Suprapubic skin (tissue), 4 donors: ENCODE results near the gene SEL1L. TPM values are rescaled to one million over a fixed set of nuclear protein-coding genes. Genes with fewer than 3 reads are reported as not detected.
A peak's percentile ranks its signal among the peaks of the same experiment; 100 is the strongest.

Experiments
- DNase-seq, 2 donors: peaks; one replicate each; pipeline ENCODE4 v3.0.0-alpha.2; 2019; ENCODE audit warnings: low spot score in 2 of 2
- H3K27ac ChIP-seq: fragments of 200-600 bp; sonication (generic); one replicate; pipeline ENCODE4 v1.5.1; 2019
- H3K27me3 ChIP-seq: fragments of 200-600 bp; sonication (generic); one replicate; pipeline ENCODE4 v1.5.1; 2019
- H3K36me3 ChIP-seq: fragments of 200-600 bp; sonication (generic); one replicate; pipeline ENCODE4 v1.5.1; 2019
- H3K4me1 ChIP-seq: fragments of 200-600 bp; sonication (generic); one replicate; pipeline ENCODE4 v1.5.1; 2019
- H3K4me3 ChIP-seq: fragments of 200-600 bp; sonication (generic); one replicate; pipeline ENCODE4 v1.5.1; 2019; ENCODE audit warnings: mild to moderate bottlenecking
- H3K9me3 ChIP-seq: fragments of 200-600 bp; sonication (generic); one replicate; pipeline ENCODE4 v1.5.1; 2019
- EP300 ChIP-seq: sonication (generic); formaldehyde crosslinking; IDR thresholded peaks from one replicate; pipeline ENCODE4 v1.6.1; 2017; ENCODE audit warnings: antibody characterized with exemption
- POLR2A ChIP-seq, 2 donors: fragments of 450-650 bp; IDR thresholded peaks; one replicate each; pipeline ENCODE4 v1.6.1; 2017; ENCODE audit warnings: antibody characterized with exemption in 2 of 2, mild to moderate bottlenecking in 2 of 2, moderate library complexity in 2 of 2
- POLR2AphosphoS5 ChIP-seq, 3 donors: sonication (generic); formaldehyde crosslinking; IDR thresholded peaks; one replicate each; pipeline ENCODE4 v1.6.1; 2017; ENCODE audit warnings: antibody characterized with exemption in 3 of 3
- WGBS: methylation state at CpG from one replicate; pipeline ENCODE4 v1.1.5; 2018; 5-methylcytosine and 5-hydroxymethylcytosine counted together
- total RNA-seq, 4 donors: library from RNA; depleted of rRNA; stranded (reverse); fragments of >200 nt; gene quantifications; one replicate each; pipeline ENCODE4 v1.1.0, GENCODE V29; 2016
- TF ChIP-seq, protein P1 (sequence below), 2 donors: fragments of 200-600 bp in 1 of 2; fragments of 450-650 bp in 1 of 2; sonication (generic) in 1 of 2; IDR thresholded peaks; one replicate each; pipeline ENCODE4 v1.5.1; 2016 to 2019; ENCODE audit warnings: antibody characterized with exemption in 2 of 2, mild to moderate bottlenecking in 1 of 2, moderate library complexity in 1 of 2

SEL1L gene
- total RNA-seq, 4 donors from 2014 or later: 24.8 to 37.8 (median 35.0) TPM

DNA sequence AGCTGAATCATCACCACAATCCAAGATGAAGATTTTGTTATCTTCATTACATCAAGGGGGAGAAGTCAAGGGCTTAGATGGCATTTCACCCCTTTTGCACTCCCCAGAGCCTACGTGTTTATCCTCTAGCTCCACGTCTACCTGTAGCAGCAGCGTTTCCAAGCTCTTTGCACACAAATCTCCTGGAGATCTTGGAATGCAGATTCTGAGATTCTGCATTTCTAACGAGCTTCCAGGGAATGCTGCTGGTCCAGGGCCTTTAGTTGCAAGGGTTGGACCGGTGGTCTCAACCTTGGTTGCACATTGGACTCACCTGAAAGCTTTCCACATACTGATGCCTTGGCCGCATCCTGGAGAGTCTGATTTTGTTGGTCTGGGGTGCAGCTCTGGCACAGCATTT, 84.1 kb downstream of the SEL1L start:
- Histone ChIP-seq H3K27me3 (no peaks in the 10 kb centered on the region), H3K9me3 (no peaks in the 10 kb centered on the region), H3K27ac (no peak overlapping the region), H3K36me3 (no peaks in the 10 kb centered on the region), H3K4me3 (no peak overlapping the region), H3K4me1 (peaks cover 36% of the 10 kb centered on the region)
- 71% methylated on average over 6 of the region's 6 CpGs for WGBS
- no peak for DNase-seq
- no peak for TF ChIP-seq POLR2AphosphoS5 (IDR thresholded peaks at IDR 0.05)
- TF ChIP-seq, protein P1, sequence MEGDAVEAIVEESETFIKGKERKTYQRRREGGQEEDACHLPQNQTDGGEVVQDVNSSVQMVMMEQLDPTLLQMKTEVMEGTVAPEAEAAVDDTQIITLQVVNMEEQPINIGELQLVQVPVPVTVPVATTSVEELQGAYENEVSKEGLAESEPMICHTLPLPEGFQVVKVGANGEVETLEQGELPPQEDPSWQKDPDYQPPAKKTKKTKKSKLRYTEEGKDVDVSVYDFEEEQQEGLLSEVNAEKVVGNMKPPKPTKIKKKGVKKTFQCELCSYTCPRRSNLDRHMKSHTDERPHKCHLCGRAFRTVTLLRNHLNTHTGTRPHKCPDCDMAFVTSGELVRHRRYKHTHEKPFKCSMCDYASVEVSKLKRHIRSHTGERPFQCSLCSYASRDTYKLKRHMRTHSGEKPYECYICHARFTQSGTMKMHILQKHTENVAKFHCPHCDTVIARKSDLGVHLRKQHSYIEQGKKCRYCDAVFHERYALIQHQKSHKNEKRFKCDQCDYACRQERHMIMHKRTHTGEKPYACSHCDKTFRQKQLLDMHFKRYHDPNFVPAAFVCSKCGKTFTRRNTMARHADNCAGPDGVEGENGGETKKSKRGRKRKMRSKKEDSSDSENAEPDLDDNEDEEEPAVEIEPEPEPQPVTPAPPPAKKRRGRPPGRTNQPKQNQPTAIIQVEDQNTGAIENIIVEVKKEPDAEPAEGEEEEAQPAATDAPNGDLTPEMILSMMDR (IDR thresholded peaks at IDR 0.05): no peak
- TF ChIP-seq EP300: no peak
- no peak for TF ChIP-seq POLR2A (IDR thresholded peaks at IDR 0.05)

DNA sequence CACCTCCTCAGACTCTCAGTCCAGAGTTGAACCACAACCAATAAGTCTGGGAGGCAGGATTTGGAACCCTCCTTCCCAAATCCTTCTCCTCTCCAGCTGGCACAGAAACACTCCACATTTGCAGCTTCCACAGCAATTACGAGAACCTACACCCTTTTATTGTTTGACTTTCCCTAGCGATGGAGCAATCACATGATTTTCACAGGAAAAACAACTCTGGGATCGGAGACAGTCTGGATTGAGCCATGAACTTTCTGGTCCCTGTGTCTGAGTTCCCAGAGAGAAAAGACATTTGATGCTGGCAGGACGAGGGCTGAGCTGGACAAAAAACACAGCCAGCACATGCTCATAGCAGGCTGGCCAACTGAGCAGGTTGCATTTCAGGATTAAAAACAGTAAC, 84.5 kb downstream of the SEL1L start:
- Histone ChIP-seq H3K4me3 (no peak overlapping the region), H3K27ac (no peak overlapping the region), H3K36me3 (no peaks in the 10 kb centered on the region), H3K4me1 (peaks cover 36% of the 10 kb centered on the region), H3K9me3 (no peaks in the 10 kb centered on the region), H3K27me3 (no peaks in the 10 kb centered on the region)
- WGBS: 14% methylated on average over 4 of the region's 4 CpGs
- TF ChIP-seq POLR2A (IDR thresholded peaks at IDR 0.05) (no peak), EP300 (no peak), POLR2AphosphoS5 (IDR thresholded peaks at IDR 0.05) (no peak)
- TF ChIP-seq, protein P1 (IDR thresholded peaks at IDR 0.05): no peak
- peak in 1 of 2 donors; percentile 74 for DNase-seq

DNA sequence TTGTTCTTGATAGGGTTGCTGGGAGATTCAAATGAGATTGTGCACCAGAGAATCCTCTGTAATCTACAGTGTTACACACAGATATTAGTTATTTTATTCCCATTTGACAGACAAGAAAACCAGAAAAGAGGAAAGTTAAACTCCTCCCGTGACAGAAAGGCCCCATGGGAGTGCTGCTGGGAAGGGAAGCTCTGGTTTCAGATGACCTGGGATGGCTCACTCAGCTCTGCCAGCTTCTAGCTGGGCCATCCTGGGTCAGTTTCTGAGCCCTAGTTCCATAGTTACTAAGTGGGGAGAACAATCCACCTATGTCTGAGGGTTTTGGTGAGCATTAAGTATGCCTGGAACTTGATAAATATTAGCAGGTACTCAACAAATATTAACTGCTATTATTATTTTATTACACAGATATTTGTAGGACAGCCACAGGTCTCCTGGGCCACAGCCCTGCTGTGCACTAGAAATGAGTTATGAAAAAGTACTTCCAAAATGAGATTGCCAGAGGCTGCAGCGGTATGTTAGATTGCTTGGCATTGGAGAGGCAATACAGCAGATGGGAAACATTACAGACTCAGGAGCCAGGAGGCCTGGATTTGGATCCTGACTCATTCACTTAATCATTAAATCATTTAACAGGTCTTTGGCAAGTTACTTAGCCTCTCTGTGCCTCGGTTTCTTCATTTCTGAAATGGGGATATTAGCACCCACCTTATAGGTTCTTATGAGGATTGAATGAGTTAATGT, 86.5 kb downstream of the SEL1L start:
- no peaks in the 10 kb centered on the region for H3K9me3 ChIP-seq
- DNase-seq: no peak
- no peak overlapping the region for H3K4me3 ChIP-seq
- peaks cover 27% of the 10 kb centered on the region for H3K4me1 ChIP-seq
- no peaks in the 10 kb centered on the region for H3K27me3 ChIP-seq
- WGBS: 52% methylated on average over 3 of the region's 3 CpGs
- H3K36me3 ChIP-seq: no peaks in the 10 kb centered on the region
- no peak overlapping the region for H3K27ac ChIP-seq
- no peak for TF ChIP-seq EP300
- TF ChIP-seq, protein P1 (IDR thresholded peaks at IDR 0.05): no peak
- no peak for TF ChIP-seq POLR2AphosphoS5 (IDR thresholded peaks at IDR 0.05)
- TF ChIP-seq POLR2A (IDR thresholded peaks at IDR 0.05): no peak

- TF ChIP-seq POLR2AphosphoS5 (IDR thresholded peaks at IDR 0.05): no peak
- TF ChIP-seq, protein P1 (IDR thresholded peaks at IDR 0.05): no peak
- TF ChIP-seq POLR2A (IDR thresholded peaks at IDR 0.05): no peak
- TF ChIP-seq EP300: no peak
- H3K4me3 ChIP-seq: no peak overlapping the region
- H3K4me1 ChIP-seq: peaks cover 27% of the 10 kb centered on the region
- H3K27ac ChIP-seq: no peak overlapping the region
- no peaks in the 10 kb centered on the region for H3K36me3 ChIP-seq
- DNase-seq: no peak
- 86% methylated on average over 9 of the region's 9 CpGs for WGBS
- H3K27me3 ChIP-seq: no peaks in the 10 kb centered on the region
- no peaks in the 10 kb centered on the region for H3K9me3 ChIP-seq
These were observed 87.2 kb downstream of the SEL1L start for GRCh38 chr14:81446279-81447007.

- Histone ChIP-seq H3K27me3 (peaks cover 6% of the 10 kb centered on the region), H3K27ac (no peak overlapping the region), H3K4me1 (peaks cover 5% of the 10 kb centered on the region), H3K9me3 (no peaks in the 10 kb centered on the region), H3K36me3 (no peaks in the 10 kb centered on the region), H3K4me3 (no peak overlapping the region)
- no peak for DNase-seq
- 74% methylated on average over 5 of the region's 5 CpGs for WGBS
- no peak for TF ChIP-seq EP300
- no peak for TF ChIP-seq POLR2A (IDR thresholded peaks at IDR 0.05)
- TF ChIP-seq, protein P1 (IDR thresholded peaks at IDR 0.05): no peak
- no peak for TF ChIP-seq POLR2AphosphoS5 (IDR thresholded peaks at IDR 0.05)
These were observed 92.0 kb downstream of the SEL1L start for GRCh38 chr14:81441626-81442134.
